NCI-H2029 (cell line): ENCODE data around the gene ZNF746.

Source experiments
- DNase-seq: peaks from one replicate; lab custom pipeline; 2025; lab: John Stamatoyannopoulos, UW

Gene ZNF746

DNA sequence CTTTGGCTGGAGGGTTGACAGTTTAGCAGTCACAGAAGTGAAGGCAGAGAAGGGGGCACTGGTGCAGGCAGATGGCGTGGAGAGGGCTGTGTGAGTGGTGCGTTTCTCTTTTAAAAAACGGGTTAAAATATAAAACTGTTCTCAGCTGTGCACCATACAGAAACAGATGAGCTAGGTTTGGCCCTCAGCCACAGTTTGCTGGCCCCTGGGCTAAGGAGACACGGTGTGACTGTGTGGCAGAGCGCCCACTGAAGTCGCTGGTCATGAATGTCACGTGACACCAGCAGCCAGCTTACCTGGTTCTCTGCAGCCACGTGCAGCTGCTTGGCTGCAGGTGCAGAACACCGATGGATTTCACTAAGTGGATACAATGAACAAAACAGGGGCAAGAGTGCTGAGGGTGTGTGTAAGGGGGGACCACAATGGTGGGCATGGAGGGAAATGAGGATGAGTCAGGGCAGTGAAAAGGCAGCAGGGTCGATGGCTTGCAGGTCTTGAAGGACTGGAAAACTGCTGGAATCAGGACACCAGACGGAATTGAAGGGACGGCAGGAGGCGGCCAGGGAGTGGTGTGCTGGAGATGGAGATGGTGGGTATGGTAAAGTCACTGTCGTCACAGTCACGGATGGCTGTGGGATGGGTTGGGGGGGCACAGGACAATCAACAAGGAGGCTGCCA, 7.4 kb downstream of the ZNF746 start:
- peak; percentile 77 for DNase-seq

DNA sequence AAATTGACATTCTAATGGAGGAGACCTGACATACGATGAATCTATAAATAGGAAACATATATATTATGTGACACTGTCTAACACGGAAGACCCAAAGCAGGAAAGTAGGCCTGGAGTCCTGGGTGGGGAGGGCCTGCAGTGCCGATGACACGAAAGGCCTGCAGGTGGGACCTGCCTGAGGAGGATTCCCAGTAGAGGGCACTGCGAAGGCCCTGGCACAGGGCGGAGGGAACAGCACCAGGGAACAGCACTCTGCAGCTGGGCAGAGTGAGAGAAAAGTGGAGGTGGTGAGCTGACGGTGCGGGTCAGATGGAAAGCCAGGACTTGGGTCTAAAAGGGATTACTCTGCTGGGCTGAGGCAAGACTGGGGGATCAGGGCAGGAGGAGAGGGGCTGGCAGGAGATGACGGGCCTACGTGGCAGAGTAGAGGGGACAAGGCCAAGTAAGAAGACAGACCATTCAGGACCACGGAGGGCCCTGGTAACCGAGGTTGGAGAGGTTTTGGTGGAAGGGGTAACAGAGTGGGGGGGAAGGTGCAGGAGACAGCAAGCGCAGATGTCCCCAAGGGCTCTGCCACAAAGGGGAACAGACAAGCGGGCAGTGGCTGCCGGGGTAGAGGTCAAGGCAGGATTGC, 8.1 kb downstream of the ZNF746 start:
- DNase-seq = no peak

GRCh38 chr7:149479568-149479967, 18.0 kb downstream of the ZNF746 start:
- no peak for DNase-seq

DNA sequence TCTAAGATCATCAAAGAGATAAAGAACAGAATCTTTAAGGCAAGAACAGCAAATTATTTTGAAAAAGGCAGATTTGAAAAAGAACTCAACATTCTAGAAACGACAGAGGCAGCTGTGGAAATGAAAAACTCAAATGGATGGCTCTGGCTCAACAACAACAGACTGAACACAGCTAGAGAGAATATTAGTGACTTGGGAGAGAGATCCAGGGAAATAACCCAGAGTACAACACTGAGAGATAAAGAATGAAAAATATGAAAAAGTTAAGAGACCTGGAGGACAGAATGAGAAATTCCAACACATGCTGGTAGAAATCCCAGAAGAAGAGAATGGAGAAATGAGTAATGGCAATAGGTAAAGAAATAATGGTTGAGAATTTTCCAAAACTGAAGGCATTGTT, 18.9 kb downstream of the ZNF746 start:
- no peak for DNase-seq

- no peak for DNase-seq
Observed at GRCh38 chr7:149477494-149478443, 19.8 kb downstream of the ZNF746 start.

GRCh38 chr7:149476791-149477190, 20.8 kb downstream of the ZNF746 start:
- DNase-seq = no peak

DNA sequence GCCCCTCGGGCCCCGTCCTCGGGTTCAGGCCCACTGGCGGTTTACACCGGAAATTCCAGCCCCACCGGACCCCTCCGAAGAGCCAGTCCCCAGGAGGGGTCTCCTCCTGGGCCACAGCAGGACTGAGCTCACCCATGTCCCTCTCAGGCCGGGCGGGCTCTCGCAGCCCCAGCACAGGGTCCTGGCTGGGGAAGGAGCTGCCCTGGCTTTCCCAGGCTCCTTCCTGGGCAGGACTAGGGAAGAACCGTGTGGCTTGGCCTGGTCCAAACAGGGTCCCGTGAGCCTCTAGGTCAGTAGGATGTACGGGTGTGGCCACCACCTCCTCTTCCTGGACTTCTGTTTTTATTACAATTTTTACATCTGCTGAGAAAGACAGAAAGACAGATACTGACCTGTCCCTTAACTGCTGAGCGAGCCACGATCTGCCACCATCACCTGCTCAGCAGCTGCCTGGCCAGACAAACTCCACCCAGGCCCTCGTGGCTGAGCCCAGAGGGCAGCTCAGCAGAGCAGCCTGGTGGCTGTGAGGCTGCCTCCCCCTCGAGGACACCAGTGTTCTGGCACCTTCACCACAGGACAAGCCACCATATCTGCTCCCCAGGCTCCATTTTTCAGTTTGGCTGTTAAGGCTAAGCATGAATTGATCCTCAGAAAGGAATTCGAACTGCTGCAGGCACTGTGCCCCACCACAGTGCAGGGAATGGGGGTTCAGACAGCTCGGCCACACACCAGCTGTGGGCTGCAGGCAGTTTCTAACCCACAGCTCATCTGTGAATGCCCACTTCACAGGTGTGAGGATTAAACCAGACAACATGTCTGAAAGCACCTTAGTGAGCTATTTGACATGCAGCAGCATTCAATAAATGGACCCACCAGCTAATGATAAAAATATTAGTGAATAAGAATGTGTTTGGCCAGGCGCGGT, 22.2 kb downstream of the ZNF746 start:
- no peak for DNase-seq

DNA sequence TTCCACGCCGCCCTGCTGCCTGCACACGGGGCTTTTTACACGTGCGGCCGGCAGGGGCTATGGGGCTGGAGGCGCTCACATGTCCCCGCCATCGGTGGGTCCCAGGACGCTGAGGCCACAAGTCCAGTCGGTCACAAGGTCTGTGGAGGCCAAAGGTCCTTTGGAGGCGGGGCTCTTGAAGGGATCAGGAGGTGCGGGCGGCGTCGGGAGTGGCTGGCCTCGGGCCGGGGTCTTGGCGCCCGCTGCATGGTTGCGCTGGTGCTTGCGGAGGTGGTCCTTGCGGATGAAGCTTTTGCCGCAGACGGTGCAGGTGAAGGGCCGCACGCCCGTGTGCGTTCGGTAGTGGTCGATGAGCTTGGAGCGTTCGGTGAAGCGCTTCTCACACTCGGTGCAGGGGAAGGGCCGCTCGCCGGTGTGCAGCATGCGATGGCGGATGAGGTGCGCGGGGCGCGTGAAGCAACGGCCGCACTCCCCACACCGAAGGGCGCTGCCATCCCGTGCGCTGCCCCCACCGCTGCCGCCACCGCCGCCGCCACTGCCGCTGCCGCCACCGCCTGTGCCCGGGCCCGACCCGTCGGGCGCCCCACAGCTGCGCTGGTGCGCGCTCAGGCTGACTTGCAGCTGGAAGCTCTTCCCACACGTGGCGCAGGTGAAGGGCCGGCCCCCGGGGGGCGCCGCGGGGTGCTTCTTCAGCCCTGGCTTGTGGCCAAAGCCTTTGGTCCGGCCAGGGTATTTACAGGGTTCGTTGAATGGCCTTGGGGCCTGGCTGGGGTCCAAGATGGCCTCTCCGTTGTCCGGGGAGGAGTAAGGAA, 23.1 kb downstream of the ZNF746 start:
- no peak for DNase-seq

DNA sequence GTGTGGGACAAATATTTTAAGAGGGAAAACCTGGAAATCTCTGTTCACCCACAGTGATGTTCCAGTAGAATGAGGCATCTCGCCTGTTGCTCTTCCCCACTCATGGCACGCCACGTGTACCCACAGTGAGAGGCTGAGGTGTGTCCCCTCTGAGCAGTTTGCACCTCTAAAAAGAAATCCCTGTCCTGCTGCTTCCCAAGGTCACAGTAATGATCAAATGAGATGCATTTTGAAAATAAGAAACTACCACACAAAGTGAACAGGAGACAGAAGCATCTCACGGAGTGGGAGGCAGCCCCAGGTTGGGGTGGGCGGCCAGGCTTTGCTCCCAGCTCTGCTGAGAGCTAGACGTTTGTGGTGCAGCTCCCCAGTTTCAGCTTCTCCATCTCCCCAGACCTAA, 24.4 kb downstream of the ZNF746 start:
- no peak for DNase-seq

GRCh38 chr7:149471289-149471953, 26.2 kb downstream of the ZNF746 start:
- DNase-seq = no peak

- no peak for DNase-seq
Observed at GRCh38 chr7:149469806-149470205, 27.8 kb downstream of the ZNF746 start.

DNA sequence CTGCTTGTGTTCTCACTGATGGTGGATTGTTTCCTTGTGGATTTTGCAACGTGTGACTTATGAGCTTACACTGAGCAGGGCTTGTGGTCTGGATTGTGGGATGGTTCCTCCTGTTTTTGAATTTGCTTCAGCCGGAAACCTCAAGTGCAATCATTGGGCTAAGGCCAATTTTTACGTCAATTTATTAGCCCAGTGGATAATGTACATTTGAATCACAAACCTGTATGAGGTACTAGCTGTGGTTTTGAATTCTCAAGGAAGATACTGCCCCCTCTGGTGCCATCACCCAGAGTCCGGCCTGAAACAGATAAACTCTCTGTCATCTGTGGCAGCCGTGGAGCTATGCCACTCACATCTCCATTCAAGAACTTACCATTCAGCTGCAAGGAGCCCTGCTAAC, 29.4 kb downstream of the ZNF746 start:
- DNase-seq = peak; percentile 21

- DNase-seq = no peak
Observed at GRCh38 chr7:149467321-149467859, 30.2 kb downstream of the ZNF746 start.

DNA sequence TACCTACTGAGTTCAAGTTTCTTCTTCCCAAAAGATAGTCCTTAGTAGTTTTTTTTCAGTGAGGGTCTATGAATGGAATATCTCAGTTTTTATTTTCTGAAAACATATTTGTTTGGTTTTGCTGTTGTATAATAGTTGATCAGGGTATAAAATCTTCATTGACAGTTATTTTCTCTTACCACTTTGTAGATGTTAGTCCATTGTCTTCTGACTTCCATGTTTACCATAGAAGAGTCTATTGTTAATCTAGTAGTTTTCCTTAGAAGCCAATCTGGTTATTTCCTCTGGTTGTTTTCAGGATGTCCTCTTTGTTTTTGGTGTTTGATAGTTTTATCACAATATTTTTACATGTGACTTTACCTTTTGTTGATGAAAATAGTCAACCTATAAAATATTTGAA, 31.2 kb downstream of the ZNF746 start:
- no peak for DNase-seq

- no peak for DNase-seq
Observed at GRCh38 chr7:149463500-149464161, 34.0 kb downstream of the ZNF746 start.

DNA sequence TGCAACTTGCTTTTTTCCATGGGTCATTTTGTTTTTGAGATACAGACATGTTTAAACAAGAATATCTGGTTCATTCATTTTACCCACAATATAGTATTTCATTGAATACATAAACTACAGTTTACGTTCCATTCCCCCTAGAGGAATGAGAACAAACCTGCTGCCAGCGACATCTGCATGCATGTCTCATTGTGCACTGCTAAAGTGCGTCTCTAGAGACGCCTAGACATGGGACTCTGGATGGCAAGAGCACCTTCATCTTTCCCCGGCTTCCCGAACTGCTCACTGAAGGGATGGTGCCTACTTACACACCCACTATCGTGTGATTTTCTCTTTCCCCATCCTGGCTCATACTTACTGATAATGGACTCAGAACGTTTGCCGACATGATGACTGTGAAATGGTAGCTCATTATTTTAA, 35.5 kb downstream of the ZNF746 start:
- no peak for DNase-seq

DNA sequence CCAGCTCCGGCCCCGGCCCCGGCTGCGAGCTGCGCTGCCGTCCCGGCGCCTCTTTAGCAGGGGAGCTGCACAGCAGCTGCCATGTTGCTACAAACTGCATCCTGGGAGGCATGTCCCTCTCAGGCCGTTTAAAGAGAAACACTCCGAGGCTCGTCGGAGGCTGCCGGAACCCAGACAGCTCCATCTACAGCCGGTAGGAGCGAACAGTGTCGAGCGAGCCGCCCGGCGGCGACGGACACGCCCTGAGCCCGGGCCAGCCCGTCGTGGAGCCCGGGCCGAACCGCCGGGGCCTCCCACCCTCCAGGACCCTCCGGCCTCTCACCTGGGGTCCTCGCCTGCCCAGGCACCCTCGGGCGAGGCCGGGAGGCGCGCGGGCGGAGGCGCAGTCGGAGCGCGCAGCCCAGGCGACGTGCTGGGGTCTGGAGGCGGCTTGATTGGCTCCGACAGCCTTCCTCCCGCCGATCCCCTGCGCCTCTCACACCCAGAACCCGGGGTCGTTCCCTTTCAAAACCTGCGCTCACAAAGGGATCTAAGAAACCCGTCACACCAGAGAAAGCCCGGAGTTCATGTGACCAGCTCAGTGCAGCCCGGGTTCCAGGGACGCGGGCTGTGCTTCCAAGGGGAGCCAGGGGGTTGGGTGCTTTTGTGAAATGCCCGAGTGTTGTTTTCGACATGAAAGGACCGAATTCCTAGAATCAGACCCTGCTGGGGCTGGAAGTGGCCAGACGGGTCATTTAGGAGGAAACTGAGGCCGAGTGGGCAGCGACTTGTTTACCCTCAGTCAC, 36.9 kb downstream of the ZNF746 start, which contains the start of gene ZNF777:
TSS of gene ZNF777 (minus strand) at position 570 of the 785 bp plus-strand sequence. CDS start 5,040 bp downstream, outside the sequence.
- DNase-seq = peak; percentile 72
